Activated CD4-positive, alpha-beta memory T cell treated with anti-CD3 and anti-CD28 coated beads, Interleukin-2, amount 10 ng/mL, durations not matched to agents 7 days and 5 days (primary cell): Measurements from ENCODE around the gene CNOT2. TPM values are rescaled to one million over a fixed set of nuclear protein-coding genes. Genes with fewer than 3 reads are reported as not detected.

Source experiments
- CTCF ChIA-PET: fragments of 350-600 bp; sonication (Branson Sonifier 250); formaldehyde crosslinking; loops from one replicate; lab custom pipeline; 2021; ENCODE audit warnings: antibody characterized with exemption, inconsistent platforms; lab: Charles Lee
- POLR2A ChIA-PET: fragments of 350-600 bp; sonication (Branson Sonifier 250); formaldehyde crosslinking; loops from one replicate; lab custom pipeline; 2021; ENCODE audit warnings: antibody characterized with exemption; lab: Charles Lee
- DNase-seq: peaks from one replicate; pipeline ENCODE4 v3.0.0-alpha.2; 2020
- H3K27ac Mint-ChIP-seq: one replicate; pipeline ENCODE4 v1.8.0; 2021; ENCODE audit warnings: mild to moderate bottlenecking, mixed read lengths
- H3K27me3 Mint-ChIP-seq: one replicate; pipeline ENCODE4 v1.8.0; 2021; ENCODE audit warnings: mixed read lengths
- H3K36me3 Mint-ChIP-seq: one replicate; pipeline ENCODE4 v1.8.0; 2021; ENCODE audit warnings: low read depth, mixed read lengths
- H3K4me1 Mint-ChIP-seq: one replicate; pipeline ENCODE4 v1.8.0; 2021; ENCODE audit warnings: mixed read lengths
- H3K4me3 Mint-ChIP-seq: one replicate; pipeline ENCODE4 v1.8.0; 2021; ENCODE audit warnings: mild to moderate bottlenecking, mixed read lengths
- H3K9me3 Mint-ChIP-seq: one replicate; pipeline ENCODE4 v1.8.0; 2021; ENCODE audit warnings: mixed read lengths
- total RNA-seq, 2 experiments: library from RNA; stranded (reverse); gene quantifications; one replicate each; pipeline ENCODE4 v1.2.3, GENCODE V29; 2021

The CNOT2 gene
- total RNA-seq, 2 experiments from 2014 or later, result 63.9 to 69.5 TPM

- ChIA-PET CTCF (no interaction called here), POLR2A (interaction anchor here (1.0 kb wide), 1 partner anchor 12 kb away, joined by 3 read pairs; the partner anchor contains the start of gene CNOT2)
- no peak for DNase-seq
- Mint-ChIP-seq H3K4me1 (peaks cover 15% of the 10 kb centered on the region), H3K4me3 (no peak overlapping the region), H3K36me3 (peaks cover 20% of the 10 kb centered on the region), H3K9me3 (no peaks in the 10 kb centered on the region), H3K27me3 (no peaks in the 10 kb centered on the region), H3K27ac (no peak overlapping the region)
Measured at GRCh38 chr12:70255311-70255710, 12.1 kb downstream of the CNOT2 start.

GRCh38 chr12:70258605-70259403 lies 15.6 kb downstream of the CNOT2 start:
- ChIA-PET CTCF (no interaction called here), POLR2A (no interaction called here)
- Mint-ChIP-seq H3K4me1 (peaks cover 15% of the 10 kb centered on the region), H3K36me3 (peaks cover 33% of the 10 kb centered on the region), H3K27ac (no peak overlapping the region), H3K9me3 (no peaks in the 10 kb centered on the region), H3K27me3 (no peaks in the 10 kb centered on the region), H3K4me3 (no peak overlapping the region)
- DNase-seq, result no peak

GRCh38 chr12:70260646-70261045 lies 17.4 kb downstream of the CNOT2 start:
- no peaks in the 10 kb centered on the region for H3K9me3 Mint-ChIP-seq
- no peak overlapping the region for H3K4me3 Mint-ChIP-seq
- CTCF ChIA-PET, result no interaction called here
- peaks cover 34% of the 10 kb centered on the region for H3K36me3 Mint-ChIP-seq
- POLR2A ChIA-PET, result no interaction called here
- H3K27me3 Mint-ChIP-seq, result no peaks in the 10 kb centered on the region
- no peak overlapping the region for H3K27ac Mint-ChIP-seq
- no peak for DNase-seq
- H3K4me1 Mint-ChIP-seq, result peaks cover 17% of the 10 kb centered on the region

GRCh38 chr12:70264067-70264867 lies 21.0 kb downstream of the CNOT2 start:
- Mint-ChIP-seq H3K9me3 (no peaks in the 10 kb centered on the region), H3K36me3 (peaks cover 41% of the 10 kb centered on the region), H3K4me3 (no peak overlapping the region), H3K4me1 (peaks cover 21% of the 10 kb centered on the region), H3K27ac (no peak overlapping the region), H3K27me3 (no peaks in the 10 kb centered on the region)
- no peak for DNase-seq
- ChIA-PET CTCF (no interaction called here), POLR2A (no interaction called here)

- H3K9me3 Mint-ChIP-seq, result no peaks in the 10 kb centered on the region
- no peak overlapping the region for H3K27ac Mint-ChIP-seq
- H3K36me3 Mint-ChIP-seq, result peaks cover 34% of the 10 kb centered on the region
- no peak overlapping the region for H3K4me3 Mint-ChIP-seq
- peaks cover 21% of the 10 kb centered on the region for H3K4me1 Mint-ChIP-seq
- ChIA-PET CTCF (no interaction called here), POLR2A (no interaction called here)
- no peaks in the 10 kb centered on the region for H3K27me3 Mint-ChIP-seq
- no peak for DNase-seq
Measured at GRCh38 chr12:70265132-70265531, 21.9 kb downstream of the CNOT2 start.

- H3K27ac Mint-ChIP-seq, result no peak overlapping the region
- no peak for DNase-seq
- ChIA-PET POLR2A (no interaction called here), CTCF (no interaction called here)
- H3K9me3 Mint-ChIP-seq, result no peaks in the 10 kb centered on the region
- no peaks in the 10 kb centered on the region for H3K27me3 Mint-ChIP-seq
- H3K4me1 Mint-ChIP-seq, result peaks cover 18% of the 10 kb centered on the region
- peaks cover 35% of the 10 kb centered on the region for H3K36me3 Mint-ChIP-seq
- H3K4me3 Mint-ChIP-seq, result no peak overlapping the region
Measured at GRCh38 chr12:70267550-70267949, 24.3 kb downstream of the CNOT2 start.

GRCh38 chr12:70268972-70269371 lies 25.7 kb downstream of the CNOT2 start:
- Mint-ChIP-seq H3K36me3 (peaks cover 28% of the 10 kb centered on the region), H3K27ac (no peak overlapping the region), H3K27me3 (no peaks in the 10 kb centered on the region), H3K4me1 (peaks cover 13% of the 10 kb centered on the region), H3K9me3 (no peaks in the 10 kb centered on the region), H3K4me3 (no peak overlapping the region)
- ChIA-PET POLR2A (no interaction called here), CTCF (no interaction called here)
- DNase-seq, result no peak

GRCh38 chr12:70270108-70270507 lies 26.9 kb downstream of the CNOT2 start:
- no peaks in the 10 kb centered on the region for H3K9me3 Mint-ChIP-seq
- no peaks in the 10 kb centered on the region for H3K27me3 Mint-ChIP-seq
- H3K4me3 Mint-ChIP-seq, result no peak overlapping the region
- peaks cover 9% of the 10 kb centered on the region for H3K4me1 Mint-ChIP-seq
- ChIA-PET POLR2A (no interaction called here), CTCF (no interaction called here)
- H3K36me3 Mint-ChIP-seq, result peaks cover 36% of the 10 kb centered on the region
- no peak overlapping the region for H3K27ac Mint-ChIP-seq
- DNase-seq, result no peak

GRCh38 chr12:70271025-70271424 lies 27.8 kb downstream of the CNOT2 start:
- no peaks in the 10 kb centered on the region for H3K9me3 Mint-ChIP-seq
- H3K4me3 Mint-ChIP-seq, result no peak overlapping the region
- no peaks in the 10 kb centered on the region for H3K27me3 Mint-ChIP-seq
- no peak overlapping the region for H3K27ac Mint-ChIP-seq
- ChIA-PET POLR2A (no interaction called here), CTCF (interaction anchor here (0.6 to 0.7 kb wide), 2 partner anchors 53 to 105 kb away, joined by 3 read pairs; no protein-coding TSS in a partner anchor)
- H3K4me1 Mint-ChIP-seq, result peaks cover 13% of the 10 kb centered on the region
- no peak for DNase-seq
- H3K36me3 Mint-ChIP-seq, result peaks cover 40% of the 10 kb centered on the region

- Mint-ChIP-seq H3K4me3 (no peak overlapping the region), H3K9me3 (no peaks in the 10 kb centered on the region), H3K4me1 (peaks cover 9% of the 10 kb centered on the region), H3K27ac (no peak overlapping the region), H3K36me3 (peaks cover 33% of the 10 kb centered on the region), H3K27me3 (no peaks in the 10 kb centered on the region)
- POLR2A ChIA-PET, result no interaction called here
- DNase-seq, result no peak
- CTCF ChIA-PET, result no interaction called here
Measured at GRCh38 chr12:70272510-70272909, 29.3 kb downstream of the CNOT2 start.

- H3K4me1 Mint-ChIP-seq, result peaks cover 12% of the 10 kb centered on the region
- no peaks in the 10 kb centered on the region for H3K27me3 Mint-ChIP-seq
- H3K9me3 Mint-ChIP-seq, result no peaks in the 10 kb centered on the region
- CTCF ChIA-PET, result no interaction called here
- no peak overlapping the region for H3K27ac Mint-ChIP-seq
- POLR2A ChIA-PET, result interaction anchor here (1.0 kb wide), 1 partner anchor 32 kb away, joined by 4 read pairs; the partner anchor contains the start of gene CNOT2
- H3K36me3 Mint-ChIP-seq, result peaks cover 42% of the 10 kb centered on the region
- H3K4me3 Mint-ChIP-seq, result no peak overlapping the region
- DNase-seq, result no peak
Measured at GRCh38 chr12:70275045-70275444, 31.8 kb downstream of the CNOT2 start.

- ChIA-PET POLR2A (no interaction called here), CTCF (no interaction called here)
- H3K36me3 Mint-ChIP-seq, result peaks cover 35% of the 10 kb centered on the region
- H3K4me3 Mint-ChIP-seq, result no peak overlapping the region
- no peaks in the 10 kb centered on the region for H3K27me3 Mint-ChIP-seq
- no peak overlapping the region for H3K27ac Mint-ChIP-seq
- H3K4me1 Mint-ChIP-seq, result peaks cover 11% of the 10 kb centered on the region
- no peak for DNase-seq
- H3K9me3 Mint-ChIP-seq, result no peaks in the 10 kb centered on the region
Measured at GRCh38 chr12:70277973-70278372, 34.7 kb downstream of the CNOT2 start.

- no peak overlapping the region for H3K27ac Mint-ChIP-seq
Measured at GRCh38 chr12:70278945-70279344, 35.7 kb downstream of the CNOT2 start.

More at GRCh38 chr12:70278945-70279344, 35.7 kb downstream of the CNOT2 start:
- peaks cover 11% of the 10 kb centered on the region for H3K4me1 Mint-ChIP-seq
- H3K27me3 Mint-ChIP-seq, result no peaks in the 10 kb centered on the region
- peaks cover 30% of the 10 kb centered on the region for H3K36me3 Mint-ChIP-seq
- H3K4me3 Mint-ChIP-seq, result no peak overlapping the region
- POLR2A ChIA-PET, result no interaction called here
- H3K9me3 Mint-ChIP-seq, result no peaks in the 10 kb centered on the region
- DNase-seq, result no peak
- CTCF ChIA-PET, result no interaction called here
